Retinal pigment epithelial cell (primary cell): Measurements from ENCODE around the gene SMIM5.

ENCODE experiments used
- DNase-seq: peaks from one replicate; pipeline ENCODE4 v3.0.0-alpha.2; 2010; ENCODE audit warnings: low read depth
- H3K4me3 ChIP-seq: 2 replicates; pipeline ENCODE4 v1.5.1; 2011; ENCODE audit warnings: mild to moderate bottlenecking, low read length, control low read depth, moderate library complexity
- CTCF ChIP-seq: conservative IDR thresholded peaks from 2 replicates; pipeline ENCODE4 v1.5.1; 2011; ENCODE audit warnings: low read depth, low read length, control low read depth, inconsistent platforms

SMIM5 gene

DNA sequence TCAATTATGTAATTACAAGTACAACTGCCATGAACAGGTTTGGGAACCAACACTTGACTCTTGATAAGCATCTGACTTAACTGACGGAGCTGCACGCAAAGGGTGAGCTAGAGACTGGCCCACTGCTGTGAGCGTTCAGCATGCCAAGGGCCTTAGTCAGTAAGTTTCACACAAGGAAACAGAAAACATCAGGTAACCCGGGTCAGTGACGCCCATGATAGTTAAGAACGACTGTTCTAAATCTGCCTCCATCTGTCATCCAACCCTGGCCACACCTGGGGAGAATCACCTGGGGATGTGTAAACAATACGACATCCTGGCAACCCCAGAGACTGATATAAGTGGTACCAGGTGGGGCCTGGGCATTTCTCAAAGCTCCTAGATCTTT is 12.3 kb downstream of the SMIM5 start:
- no peak for TF ChIP-seq CTCF
- H3K4me3 ChIP-seq, result no peak overlapping the region
- DNase-seq, result peak; percentile 78

DNA sequence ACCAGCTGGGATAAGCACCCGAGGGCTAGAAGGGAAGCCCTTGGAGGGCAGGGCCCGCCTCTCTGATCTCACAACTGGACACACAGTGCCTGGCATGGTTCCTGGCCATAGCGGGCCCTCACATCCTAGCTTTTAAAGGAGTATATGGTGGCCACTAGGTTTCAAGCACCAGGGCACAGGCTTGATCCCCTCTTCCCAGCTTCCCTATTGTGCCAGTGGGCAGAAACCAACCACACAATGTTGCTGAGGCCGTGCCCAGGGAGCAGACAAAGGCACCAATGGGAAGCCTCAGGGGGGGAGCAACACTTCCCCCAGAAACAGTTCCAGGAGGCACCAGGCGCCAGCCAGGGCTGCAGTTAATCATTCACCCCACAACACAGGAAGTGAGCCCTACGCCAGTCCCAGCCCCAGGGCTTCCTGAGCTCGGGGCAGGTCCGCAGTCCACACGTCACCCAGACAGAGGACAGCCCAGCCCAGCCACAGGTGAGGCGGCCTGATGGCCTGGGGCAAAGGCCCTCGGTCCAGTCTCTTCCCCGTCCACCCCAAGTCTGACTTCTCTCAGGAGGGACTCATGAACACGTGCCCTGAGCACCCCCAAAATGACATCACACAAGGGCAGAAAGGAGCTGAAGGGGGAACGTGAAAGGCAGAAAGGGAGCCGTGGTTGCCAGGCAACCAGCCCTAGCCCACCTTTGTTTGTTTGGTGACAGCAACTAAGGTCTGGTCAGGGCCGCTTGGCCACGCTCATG is 12.8 kb downstream of the SMIM5 start:
- no peak for DNase-seq
- H3K4me3 ChIP-seq, result no peak overlapping the region
- TF ChIP-seq CTCF, result no peak

DNA sequence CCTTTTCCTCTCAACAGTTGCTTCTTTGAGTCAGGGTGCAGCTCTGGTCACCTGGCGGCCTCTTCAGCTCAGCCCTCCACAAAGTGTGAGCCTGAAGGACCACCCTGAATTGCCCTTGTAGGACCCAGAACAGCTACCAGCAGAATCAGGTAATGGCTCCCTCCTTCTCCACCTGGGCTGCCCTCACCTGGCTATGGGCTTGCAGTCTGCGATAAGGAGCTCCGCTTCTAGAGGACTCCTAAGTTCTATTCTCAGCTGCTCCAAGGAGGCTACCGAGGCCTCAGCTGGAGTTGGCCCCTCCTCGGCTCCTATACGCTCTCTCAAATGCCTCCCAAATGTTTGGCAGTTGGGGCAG is 13.4 kb downstream of the SMIM5 start:
- H3K4me3 ChIP-seq, result no peak overlapping the region
- TF ChIP-seq CTCF, result no peak
- DNase-seq, result no peak

DNA sequence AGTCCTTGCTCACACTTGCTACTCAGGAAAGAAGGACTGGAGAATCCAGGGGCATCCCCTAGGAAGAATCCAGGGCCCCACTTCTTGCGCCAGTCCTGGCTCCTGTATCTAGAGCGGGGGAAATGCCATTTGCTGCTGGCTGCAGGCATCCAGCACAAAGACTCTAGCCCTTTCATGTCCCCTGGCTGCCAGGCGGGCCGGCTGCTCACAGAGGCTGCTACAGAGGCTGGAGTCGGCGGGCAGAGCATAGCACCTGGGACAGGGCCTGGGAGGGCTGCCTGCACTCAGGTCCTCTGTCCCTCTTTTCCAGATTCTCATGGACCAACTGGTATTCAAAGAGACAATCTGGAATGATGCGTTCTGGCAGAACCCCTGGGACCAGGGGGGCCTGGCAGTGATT is 13.8 kb downstream of the SMIM5 start:
- DNase-seq, result no peak
- TF ChIP-seq CTCF, result no peak
- no peak overlapping the region for H3K4me3 ChIP-seq

GRCh38 chr17:75647921-75648320 is 14.7 kb downstream of the SMIM5 start:
- TF ChIP-seq CTCF, result no peak
- no peak overlapping the region for H3K4me3 ChIP-seq
- DNase-seq, result no peak

DNA sequence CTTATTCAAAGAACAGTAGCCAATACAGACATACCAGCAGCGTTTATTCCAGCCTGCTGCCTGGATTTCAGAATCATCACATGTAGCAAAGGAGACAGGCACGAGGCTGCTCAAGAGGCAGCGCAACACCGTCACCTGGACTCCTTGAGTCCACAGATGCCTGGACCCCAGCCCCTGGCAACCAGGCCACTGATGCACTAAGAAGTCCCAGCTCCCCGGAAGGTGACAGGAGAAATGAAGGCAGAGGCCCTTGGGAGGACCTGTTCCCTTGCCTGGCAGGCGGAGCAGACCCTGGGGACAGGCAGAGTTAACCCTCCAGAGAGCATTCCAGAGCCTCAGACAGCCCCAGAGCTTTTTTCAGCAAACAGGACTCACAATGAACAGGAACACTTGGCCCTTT is 16.5 kb downstream of the SMIM5 start:
- H3K4me3 ChIP-seq, result no peak overlapping the region
- no peak for DNase-seq
- TF ChIP-seq CTCF, result no peak

DNA sequence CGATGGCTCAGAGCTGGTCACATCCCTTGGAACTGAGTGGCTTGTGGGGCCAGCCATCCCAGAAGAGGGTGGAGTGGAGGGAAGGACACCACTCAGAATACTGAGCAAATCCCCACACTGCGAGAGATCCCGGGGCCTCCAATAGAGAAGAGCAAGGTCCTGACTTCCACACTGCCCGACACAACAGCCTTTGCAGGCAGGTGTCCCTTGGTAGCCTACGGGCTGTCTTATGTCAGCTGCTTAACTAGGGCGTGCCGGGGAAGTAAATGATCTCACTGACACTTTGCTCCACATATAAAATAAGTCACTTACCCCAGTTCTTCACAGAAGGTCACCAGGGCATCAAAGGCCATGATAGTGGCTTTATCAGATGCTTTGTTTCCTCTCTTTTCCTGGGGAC is 17.6 kb downstream of the SMIM5 start:
- no peak for TF ChIP-seq CTCF
- no peak overlapping the region for H3K4me3 ChIP-seq
- no peak for DNase-seq
